GM12878 (cell line): ENCODE results near the gene HECTD4. TPM values are rescaled to one million over a fixed set of nuclear protein-coding genes. Genes with fewer than 3 reads are reported as not detected.
A peak's percentile ranks its signal among the peaks of the same experiment; 100 is the strongest.

Experiments
- ATAC-seq: fragments of 200-7000 bp; cut with Tn5 transposase; 3 replicates; pipeline ENCODE4 v1.9.1; 2020; ENCODE audit warnings: mild to moderate bottlenecking, moderate library complexity
- BruUV-seq: library from RNA; stranded (reverse); fragments of 400-500 nt; replicated peaks from 2 replicates; lab custom pipeline; 2021; lab: Mats Ljungman, UMichigan
- CTCF ChIA-PET: fragments of 300-600 bp; sonication (Branson Sonifier 250); formaldehyde crosslinking; extraction: SDS; loops from one replicate; lab custom pipeline; 2021; ENCODE audit warnings: inconsistent platforms; lab: Yijun Ruan, JAX
- POLR2A ChIA-PET: fragments of 350-600 bp; formaldehyde crosslinking; extraction: SDS; loops from one replicate; lab custom pipeline; 2021; ENCODE audit warnings: inconsistent platforms; lab: Charles Lee
- RAD21 ChIA-PET: fragments of 300-600 bp; sonication (Branson Sonifier 250); formaldehyde crosslinking; loops from one replicate; lab custom pipeline; 2023; ENCODE audit warnings: antibody characterized with exemption; ENCODE audit not compliant: unreplicated experiment; lab: Charles Lee
- SMC1A ChIA-PET: fragments of 300-600 bp; sonication (Branson Sonifier 250); formaldehyde crosslinking; loops from one replicate; lab custom pipeline; 2023; ENCODE audit not compliant: unreplicated experiment, uncharacterized antibody; lab: Charles Lee
- DNase-seq: peaks from one replicate; pipeline ENCODE4 v3.0.0-alpha.2; 2011; ENCODE audit warnings: low read depth, low spot score
- FAIRE-seq: peaks from 3 replicates; lab custom pipeline; 2011; peaks lifted over from hg19 to GRCh38; lab: Jason Lieb, UNC
- H2AFZ ChIP-seq: 2 replicates; pipeline ENCODE4 v1.6.0; 2011; ENCODE audit warnings: low read depth, low read length, control low read depth; ENCODE audit not compliant: control insufficient read depth
- H3K27ac ChIP-seq: 2 replicates; pipeline ENCODE4 v1.5.1; 2011; ENCODE audit warnings: control low read depth; ENCODE audit not compliant: control insufficient read depth, insufficient read depth
- H3K27me3 ChIP-seq, 2 experiments: replicated peaks in 1 of 2; 2 replicates each; pipeline versions ENCODE4 v1.6.0 to v1.6.1; 2011; ENCODE audit warnings: low read length in 1 of 2; ENCODE audit not compliant: control insufficient read depth in 2 of 2, insufficient read depth in 2 of 2
- H3K36me3 ChIP-seq, 2 experiments: 2 replicates each; pipeline ENCODE4 v1.5.1; 2011; ENCODE audit warnings: low read length in 1 of 2; ENCODE audit not compliant: control insufficient read depth in 2 of 2, insufficient read depth in 2 of 2
- H3K4me1 ChIP-seq: 2 replicates; pipeline ENCODE4 v1.6.1; 2011; ENCODE audit warnings: mild to moderate bottlenecking, low read length, moderate library complexity, mixed read lengths; ENCODE audit not compliant: control insufficient read depth, insufficient read depth
- H3K4me2 ChIP-seq: 2 replicates; pipeline ENCODE4 v1.6.0; 2011; ENCODE audit warnings: control low read depth; ENCODE audit not compliant: control insufficient read depth, insufficient read depth
- H3K4me3 ChIP-seq: fragments of 200-600 bp; sonication (generic); 2 replicates; pipeline ENCODE4 v1.5.1; 2016
- H3K79me2 ChIP-seq: 2 replicates; pipeline ENCODE4 v1.6.0; 2011; ENCODE audit warnings: low read length; ENCODE audit not compliant: control insufficient read depth, insufficient read depth
- H3K9ac ChIP-seq: 2 replicates; pipeline ENCODE4 v1.8.0; 2011; ENCODE audit warnings: low read length, control low read depth, mixed read lengths; ENCODE audit not compliant: control insufficient read depth, insufficient read depth
- H3K9me3 ChIP-seq: replicated peaks from 3 replicates; pipeline ENCODE4 v1.5.1; 2011; ENCODE audit warnings: mild to moderate bottlenecking, low read length; ENCODE audit not compliant: control insufficient read depth, insufficient read depth
- H4K20me1 ChIP-seq: 2 replicates; pipeline ENCODE4 v1.6.0; 2011; ENCODE audit not compliant: control insufficient read depth, insufficient read depth
- CREB1 ChIP-seq: IDR thresholded peaks from 2 replicates; pipeline ENCODE4 v1.6.1; 2012; ENCODE audit warnings: low read depth, mild to moderate bottlenecking, inconsistent platforms
- EED ChIP-seq: sonication (generic); IDR thresholded peaks from 2 replicates; pipeline ENCODE4 v1.6.1; 2016; ENCODE audit warnings: antibody characterized with exemption, low read depth
- EZH2 ChIP-seq: IDR thresholded peaks from 2 replicates; pipeline ENCODE4 v1.6.1; 2012; ENCODE audit warnings: low read depth, mild to moderate bottlenecking, control low read depth, inconsistent platforms, low read length, borderline replicate concordance; ENCODE audit not compliant: control insufficient read depth
- HDAC2 ChIP-seq: fragments of 200-600 bp; sonication (generic); IDR thresholded peaks from 2 replicates; pipeline ENCODE4 v1.6.1; 2017
- MYC ChIP-seq: IDR thresholded peaks from 2 replicates; pipeline ENCODE4 v1.6.1; 2011; ENCODE audit warnings: mild to moderate bottlenecking, low read length, moderate library complexity, inconsistent platforms; ENCODE audit not compliant: insufficient read depth, insufficient replicate concordance, insufficient read length, severe bottlenecking
- POLR2A ChIP-seq: IDR thresholded peaks from 2 replicates; pipeline ENCODE4 v1.6.1; 2011; ENCODE audit warnings: low read depth, mild to moderate bottlenecking, low read length
- TCF3 ChIP-seq: IDR thresholded peaks from 2 replicates; pipeline ENCODE4 v1.6.1; 2012; ENCODE audit warnings: low read depth, mild to moderate bottlenecking, low read length, borderline replicate concordance; ENCODE audit not compliant: insufficient read depth
- USF1 ChIP-seq: IDR thresholded peaks from 2 replicates; pipeline ENCODE4 v1.6.1; 2011; ENCODE audit warnings: borderline replicate concordance, low read depth, mild to moderate bottlenecking, moderate library complexity, mixed read lengths, low read length; ENCODE audit not compliant: insufficient read depth; ENCODE audit errors: extremely low read length
- YY1 ChIP-seq: IDR thresholded peaks from 2 replicates; pipeline ENCODE4 v1.6.1; 2011; ENCODE audit warnings: low read depth, mild to moderate bottlenecking, low read length
- ZNF622 ChIP-seq: fragments of 450-650 bp; IDR thresholded peaks from 2 replicates; pipeline ENCODE4 v1.6.1; 2017; ENCODE audit warnings: mild to moderate bottlenecking, inconsistent platforms
- WGBS: methylation state at CpG from one replicate; pipeline ENCODE4 v1.1.6; 2016; ENCODE audit warnings: low lambda C conversion rate; ENCODE audit not compliant: insufficient replicate concordance, insufficient coverage; ENCODE audit errors: missing lambda C conversion rate; 5-methylcytosine and 5-hydroxymethylcytosine counted together
- in situ Hi-C: fragments of 300-500 bp; cut with MboI; formaldehyde crosslinking; loops from 9 replicates; pipeline ENCODE4 v1.14.3; 2018; ENCODE audit warnings: mixed read lengths
- intact Hi-C: fragments of 100-400 bp; cut with micrococcal nuclease; formaldehyde crosslinking; loops from one replicate; pipeline ENCODE4 v1.14.2; 2022; ENCODE audit not compliant: unreplicated experiment
- polyA plus RNA-seq, 11 experiments: library from polyadenylated mRNA; depleted of rRNA in 4 of 11; unstranded in 6 of 11; stranded (reverse) in 5 of 11; fragments of >200 nt; fragmentation: Nextera tagmentation in 4 of 11; fragmentation: Illumina TruSeq in 1 of 11; extraction: Ambion mirVana in 4 of 11; extraction: Trizol in 1 of 11; gene quantifications; 1 replicate in 1 of 11; 2 replicates in 10 of 11; pipeline versions ENCODE4 v1.2.1 to v1.2.3, GENCODE V29; 2011 to 2016; ENCODE audit warnings: inconsistent platforms in 2 of 11, missing spikeins in 2 of 11, low read depth in 1 of 11
- total RNA-seq, 4 experiments: library from RNA; depleted of rRNA in 3 of 4; stranded (reverse); fragments of >200 nt in 3 of 4; fragmentation: Illumina TruSeq in 1 of 4; extraction: Trizol in 1 of 4; gene quantifications; 2 replicates each; pipeline versions ENCODE4 v1.2.1 to v1.2.3, GENCODE V29; 2013 to 2021
- TF ChIP-seq, protein P1 (sequence below): IDR thresholded peaks from 2 replicates; pipeline ENCODE4 v1.6.1; 2012; ENCODE audit warnings: low read depth, low read length, improper control_type of control experiment
- TF ChIP-seq, protein P2 (sequence below): fragments of 450-650 bp; formaldehyde crosslinking; IDR thresholded peaks from 2 replicates; pipeline ENCODE4 v1.5.0; 2022; ENCODE audit warnings: mild to moderate bottlenecking, missing genetic modification characterization

Gene HECTD4
- total and polyA plus RNA-seq, 10 of the 15 experiments (the other 5 are each of a cell fraction or from before 2014, with no cell fraction given) = 5.8 to 43.9 (median 17.9) TPM

GRCh38 chr12:112163056-112163455 is 219.2 kb downstream of the HECTD4 start:
- Histone ChIP-seq H3K4me1 (no peaks in the 10 kb centered on the region), H3K36me3 (peaks cover 5% of the 10 kb centered on the region in 2 experiments; a peak in 3 of 4 replicates), H4K20me1 (no peaks in the 10 kb centered on the region), H3K27ac (no peak overlapping the region), H3K9me3 (peaks cover 3% of the 10 kb centered on the region; the same call in 2 of the 3 replicates), H3K4me3 (no peak overlapping the region), H3K27me3 (no peaks in the 10 kb centered on the region), H3K4me2 (no peak overlapping the region), H2AFZ (no peak overlapping the region), H3K9ac (no peak overlapping the region), H3K79me2 (no peaks in the 10 kb centered on the region)
- in situ Hi-C loops = no loop called here
- 90% methylated on average over 8 of the region's 8 CpGs for WGBS
- ChIA-PET SMC1A (no interaction called here), RAD21 (no interaction called here), CTCF (no interaction called here), POLR2A (no interaction called here)
- FAIRE-seq = no peak
- no peak for DNase-seq
- no peak for TF ChIP-seq EZH2
- TF ChIP-seq POLR2A = 0 out of 2 replicates have a peak, but pooled peaks have one; percentile 26
- TF ChIP-seq EED = no peak
- TF ChIP-seq, protein P1, sequence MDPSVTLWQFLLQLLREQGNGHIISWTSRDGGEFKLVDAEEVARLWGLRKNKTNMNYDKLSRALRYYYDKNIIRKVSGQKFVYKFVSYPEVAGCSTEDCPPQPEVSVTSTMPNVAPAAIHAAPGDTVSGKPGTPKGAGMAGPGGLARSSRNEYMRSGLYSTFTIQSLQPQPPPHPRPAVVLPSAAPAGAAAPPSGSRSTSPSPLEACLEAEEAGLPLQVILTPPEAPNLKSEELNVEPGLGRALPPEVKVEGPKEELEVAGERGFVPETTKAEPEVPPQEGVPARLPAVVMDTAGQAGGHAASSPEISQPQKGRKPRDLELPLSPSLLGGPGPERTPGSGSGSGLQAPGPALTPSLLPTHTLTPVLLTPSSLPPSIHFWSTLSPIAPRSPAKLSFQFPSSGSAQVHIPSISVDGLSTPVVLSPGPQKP = no peak
- BruUV-seq = no TSS peak
- ATAC-seq = no peak
- intact Hi-C loops = no loop called here

DNA sequence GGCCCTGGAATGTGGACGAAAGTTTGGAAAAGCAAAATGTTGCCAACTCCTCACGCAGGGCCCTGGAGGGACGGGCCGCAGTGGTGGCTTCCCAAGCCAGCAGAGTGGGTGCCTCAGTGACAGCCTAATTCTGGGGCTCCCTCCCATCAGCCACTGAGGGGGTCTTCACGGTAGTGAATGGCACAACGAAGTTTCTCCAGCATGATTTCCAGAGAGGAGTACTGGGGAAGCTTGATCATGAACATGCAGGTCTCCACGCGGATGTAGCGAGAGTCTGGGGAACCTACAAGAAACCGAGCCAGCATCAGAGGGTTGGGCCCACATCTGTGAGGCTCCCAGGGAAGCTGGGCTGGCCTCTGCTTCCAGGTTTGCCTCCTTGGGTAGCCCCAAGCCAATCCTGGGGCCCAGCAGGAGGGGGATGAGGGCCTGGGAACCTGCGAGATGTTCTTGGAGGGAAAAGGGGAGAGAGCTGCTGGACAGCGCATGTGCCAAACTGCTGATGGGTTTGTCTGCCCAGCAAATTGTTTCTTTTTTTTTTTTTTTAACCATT is 219.9 kb downstream of the HECTD4 start:
- ATAC-seq = no peak
- TF ChIP-seq TCF3 (no peak), POLR2A (no peak), ZNF622 (no peak), CREB1 (no peak), YY1 (no peak), USF1 (no peak), HDAC2 (no peak), MYC (no peak)
- TF ChIP-seq, protein P2, sequence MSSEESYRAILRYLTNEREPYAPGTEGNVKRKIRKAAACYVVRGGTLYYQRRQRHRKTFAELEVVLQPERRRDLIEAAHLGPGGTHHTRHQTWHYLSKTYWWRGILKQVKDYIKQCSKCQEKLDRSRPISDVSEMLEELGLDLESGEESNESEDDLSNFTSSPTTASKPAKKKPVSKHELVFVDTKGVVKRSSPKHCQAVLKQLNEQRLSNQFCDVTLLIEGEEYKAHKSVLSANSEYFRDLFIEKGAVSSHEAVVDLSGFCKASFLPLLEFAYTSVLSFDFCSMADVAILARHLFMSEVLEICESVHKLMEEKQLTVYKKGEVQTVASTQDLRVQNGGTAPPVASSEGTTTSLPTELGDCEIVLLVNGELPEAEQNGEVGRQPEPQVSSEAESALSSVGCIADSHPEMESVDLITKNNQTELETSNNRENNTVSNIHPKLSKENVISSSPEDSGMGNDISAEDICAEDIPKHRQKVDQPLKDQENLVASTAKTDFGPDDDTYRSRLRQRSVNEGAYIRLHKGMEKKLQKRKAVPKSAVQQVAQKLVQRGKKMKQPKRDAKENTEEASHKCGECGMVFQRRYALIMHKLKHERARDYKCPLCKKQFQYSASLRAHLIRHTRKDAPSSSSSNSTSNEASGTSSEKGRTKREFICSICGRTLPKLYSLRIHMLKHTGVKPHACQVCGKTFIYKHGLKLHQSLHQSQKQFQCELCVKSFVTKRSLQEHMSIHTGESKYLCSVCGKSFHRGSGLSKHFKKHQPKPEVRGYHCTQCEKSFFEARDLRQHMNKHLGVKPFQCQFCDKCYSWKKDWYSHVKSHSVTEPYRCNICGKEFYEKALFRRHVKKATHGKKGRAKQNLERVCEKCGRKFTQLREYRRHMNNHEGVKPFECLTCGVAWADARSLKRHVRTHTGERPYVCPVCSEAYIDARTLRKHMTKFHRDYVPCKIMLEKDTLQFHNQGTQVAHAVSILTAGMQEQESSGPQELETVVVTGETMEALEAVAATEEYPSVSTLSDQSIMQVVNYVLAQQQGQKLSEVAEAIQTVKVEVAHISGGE (CRISPR knock-in tag) = no peak

More for the DNA sequence above, 219.9 kb downstream of the HECTD4 start:
- Histone ChIP-seq H3K4me1 (no peaks in the 10 kb centered on the region), H4K20me1 (no peaks in the 10 kb centered on the region), H3K4me3 (no peak overlapping the region), H3K4me2 (no peak overlapping the region), H3K79me2 (no peaks in the 10 kb centered on the region), H3K36me3 (peaks cover 5% of the 10 kb centered on the region in 2 experiments; a peak in 3 of 4 replicates), H2AFZ (no peak overlapping the region), H3K27me3 (no peaks in the 10 kb centered on the region), H3K27ac (no peak overlapping the region), H3K9me3 (peaks cover 3% of the 10 kb centered on the region; the same call in 2 of the 3 replicates), H3K9ac (no peak overlapping the region)
- no peak for DNase-seq
- intact Hi-C loops (no loop called here), in situ Hi-C loops (no loop called here)
- POLR2A ChIA-PET = interaction anchor here (0.5 to 0.7 kb wide), 2 partner anchors 22 to 78 kb away, joined by 3 read pairs; no protein-coding TSS in a partner anchor
- SMC1A ChIA-PET = no interaction called here
- no TSS peak for BruUV-seq
- CTCF ChIA-PET = no interaction called here
- WGBS = 94% methylated on average over 12 of the region's 12 CpGs
- FAIRE-seq = no peak
- RAD21 ChIA-PET = no interaction called here
